HG03469 (cell line): Measurements from ENCODE around the gene SMPDL3B.

Experiments used
- ATAC-seq: cut with Tn5 transposase; IDR thresholded peaks from one replicate; pipeline ENCODE4 v1.9.1; 2021; ENCODE audit warnings: mild to moderate bottlenecking, moderate library complexity, moderate number of reproducible peaks; ENCODE audit not compliant: unreplicated experiment

SMPDL3B gene, protein sequence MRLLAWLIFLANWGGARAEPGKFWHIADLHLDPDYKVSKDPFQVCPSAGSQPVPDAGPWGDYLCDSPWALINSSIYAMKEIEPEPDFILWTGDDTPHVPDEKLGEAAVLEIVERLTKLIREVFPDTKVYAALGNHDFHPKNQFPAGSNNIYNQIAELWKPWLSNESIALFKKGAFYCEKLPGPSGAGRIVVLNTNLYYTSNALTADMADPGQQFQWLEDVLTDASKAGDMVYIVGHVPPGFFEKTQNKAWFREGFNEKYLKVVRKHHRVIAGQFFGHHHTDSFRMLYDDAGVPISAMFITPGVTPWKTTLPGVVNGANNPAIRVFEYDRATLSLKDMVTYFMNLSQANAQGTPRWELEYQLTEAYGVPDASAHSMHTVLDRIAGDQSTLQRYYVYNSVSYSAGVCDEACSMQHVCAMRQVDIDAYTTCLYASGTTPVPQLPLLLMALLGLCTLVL

DNA sequence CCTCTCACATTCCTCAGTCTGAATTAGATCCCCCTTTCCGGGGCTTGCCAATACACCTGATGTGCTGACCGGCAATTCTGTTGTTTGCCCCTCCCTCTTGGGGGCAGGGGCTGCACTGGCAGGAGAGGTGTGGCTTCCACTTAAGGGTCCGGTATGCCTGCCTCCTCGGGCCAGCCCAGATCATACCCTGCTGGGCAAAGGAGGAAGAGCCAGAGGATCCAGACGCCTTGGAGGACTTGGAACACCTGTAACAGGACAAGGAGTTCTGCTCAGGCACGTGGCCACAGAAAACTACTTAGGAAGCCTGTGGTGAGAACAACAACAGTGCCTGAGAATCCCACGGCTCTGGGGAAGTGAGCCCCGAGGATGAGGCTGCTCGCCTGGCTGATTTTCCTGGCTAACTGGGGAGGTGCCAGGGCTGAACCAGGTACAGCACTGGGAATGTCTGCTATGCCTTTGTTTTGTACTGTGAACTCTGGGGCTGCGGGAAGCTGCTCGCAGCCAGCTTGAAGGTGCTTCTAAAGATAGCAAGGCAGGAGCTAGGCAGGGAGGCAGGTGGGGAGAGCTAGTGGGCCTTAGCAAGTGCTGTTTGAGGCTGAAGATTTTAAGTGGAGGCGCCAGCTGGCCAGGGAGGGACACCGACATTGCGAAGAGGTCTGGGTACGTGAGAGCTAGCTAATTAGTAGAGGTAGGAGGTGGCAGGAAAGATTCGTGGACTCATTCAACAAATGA lies at the start of gene SMPDL3B:
Gene SMPDL3B (plus strand): TSS at position 183 of the 732 bp plus-strand sequence. CDS start 184 bp downstream, at position 367.
- ATAC-seq: no peak

DNA sequence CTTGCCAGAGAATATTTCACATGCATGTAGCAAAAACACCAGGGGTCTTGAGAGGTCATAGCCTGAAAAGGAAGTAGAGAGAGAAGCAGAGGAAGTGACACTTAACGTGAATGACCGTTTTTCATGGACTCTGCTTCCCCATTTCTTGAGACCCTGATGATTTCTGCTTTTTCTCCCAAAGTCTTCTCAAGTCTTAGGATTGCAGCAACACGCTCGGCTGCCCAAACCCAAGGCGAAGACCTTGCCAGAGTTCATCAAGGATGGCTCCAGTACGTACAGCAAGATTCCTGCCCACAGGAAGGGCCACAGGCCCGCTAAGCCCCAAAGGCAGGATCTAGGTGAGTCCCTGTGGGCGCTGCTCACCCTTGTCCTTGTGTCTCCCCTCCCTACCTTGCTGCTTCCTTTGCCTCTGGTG lies 49.7 kb upstream of the SMPDL3B start:
- ATAC-seq: no peak

DNA sequence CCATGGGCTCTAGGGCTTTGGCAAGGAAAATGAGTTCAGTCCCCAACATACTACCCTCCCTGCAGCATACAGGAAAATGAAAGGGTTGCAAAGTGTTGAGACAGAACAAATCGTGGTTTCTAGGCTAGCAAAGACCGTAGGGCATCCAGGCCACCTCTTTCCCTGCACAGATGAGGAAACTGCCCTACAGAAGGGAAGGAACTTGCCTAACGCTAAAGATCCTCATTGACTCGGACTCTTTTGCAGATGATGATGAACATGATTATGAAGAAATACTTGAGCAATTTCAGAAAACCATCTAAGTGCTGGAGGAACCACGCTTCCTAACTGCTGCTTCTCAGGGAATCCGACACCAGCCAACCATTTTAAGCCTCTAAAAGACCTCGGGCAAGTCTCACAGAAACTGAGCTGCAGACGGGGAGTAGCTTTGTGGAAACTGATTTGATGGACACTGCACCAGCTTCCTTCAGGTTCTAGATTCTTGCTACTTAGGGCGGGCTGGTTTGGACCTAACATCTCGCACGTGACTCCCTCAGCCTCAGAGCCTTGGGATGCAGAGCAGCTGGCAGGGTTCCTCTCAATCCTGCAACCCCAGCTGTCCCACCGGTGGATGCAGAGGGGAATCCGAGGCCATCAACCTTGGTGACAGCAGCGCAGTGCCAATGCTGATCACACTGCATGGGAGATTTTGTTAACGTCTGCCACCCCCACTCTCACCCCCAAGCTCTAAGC lies 49.0 kb upstream of the SMPDL3B start:
- ATAC-seq: no peak

DNA sequence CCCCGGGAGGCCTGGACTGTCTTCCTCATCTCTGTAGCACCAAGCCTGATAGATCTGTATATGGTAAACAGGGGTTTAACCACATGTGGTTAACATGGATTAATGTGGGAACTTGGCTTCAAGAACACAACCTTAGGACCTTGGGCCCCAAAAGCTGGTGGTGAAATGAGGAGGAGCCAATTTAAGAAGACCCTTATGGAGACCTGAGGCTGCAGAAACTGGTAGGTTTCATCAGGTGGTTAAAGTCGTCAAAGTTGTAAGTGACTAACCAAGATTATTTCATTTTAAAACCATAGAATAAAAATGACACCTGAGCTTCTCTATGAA lies 48.5 kb upstream of the SMPDL3B start:
- ATAC-seq: no peak

DNA sequence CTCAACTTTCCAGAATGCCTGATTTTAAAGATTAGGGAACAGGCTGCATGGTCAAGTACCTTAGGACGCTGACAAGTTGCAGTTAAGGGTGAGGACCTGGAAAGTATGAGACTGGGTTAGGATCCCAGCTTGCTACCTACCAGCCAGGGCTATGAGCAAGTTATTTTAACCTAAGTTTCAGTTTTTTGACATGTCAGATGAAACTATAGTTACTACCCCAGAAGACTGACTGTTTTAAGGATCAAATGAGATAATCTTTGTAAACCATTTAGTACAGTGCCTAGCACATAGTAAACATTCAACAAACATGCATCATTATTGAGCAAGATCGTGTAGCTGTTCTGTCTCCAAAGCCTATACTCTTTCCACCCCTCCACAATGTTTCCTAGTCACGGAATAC lies 48.1 kb upstream of the SMPDL3B start:
- ATAC-seq: no peak

DNA sequence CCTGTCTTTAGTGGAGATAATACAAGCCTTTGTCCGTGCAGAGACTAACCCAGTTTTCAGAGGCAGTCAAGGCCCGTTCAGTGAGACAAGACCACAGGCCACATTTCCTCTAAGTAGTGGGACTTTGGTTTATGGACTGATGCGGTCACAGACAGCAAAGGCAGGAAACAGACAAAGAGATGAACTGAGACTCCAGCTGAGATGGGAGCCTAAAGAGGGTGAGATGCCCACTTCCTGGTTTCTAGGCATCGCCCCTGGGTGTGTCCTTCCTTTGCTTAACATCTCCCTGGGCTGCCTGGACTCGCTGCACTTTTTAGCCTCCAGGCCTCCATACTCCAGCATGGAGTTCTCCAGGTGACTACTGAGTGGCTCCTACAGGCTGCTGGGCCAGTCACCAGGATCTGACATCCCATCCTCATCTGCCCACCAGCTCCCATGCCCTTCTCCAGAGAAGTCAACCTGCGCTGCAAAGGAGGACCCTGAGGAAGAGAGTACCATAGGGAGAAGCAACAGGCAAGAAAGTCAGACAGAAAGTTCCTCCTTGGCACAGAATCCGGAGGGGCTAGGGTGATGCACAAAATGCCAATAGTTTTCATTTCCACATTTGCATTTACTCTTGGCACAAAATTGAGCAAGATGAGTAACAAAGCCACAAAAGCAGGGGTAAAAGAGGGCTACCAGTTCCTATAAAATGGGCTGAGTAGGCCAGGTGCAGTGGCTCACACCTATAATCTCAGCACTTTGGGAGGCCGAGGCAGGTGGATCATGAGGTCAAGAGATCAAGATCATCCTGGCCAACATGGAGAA lies 47.4 kb upstream of the SMPDL3B start:
- no peak for ATAC-seq

DNA sequence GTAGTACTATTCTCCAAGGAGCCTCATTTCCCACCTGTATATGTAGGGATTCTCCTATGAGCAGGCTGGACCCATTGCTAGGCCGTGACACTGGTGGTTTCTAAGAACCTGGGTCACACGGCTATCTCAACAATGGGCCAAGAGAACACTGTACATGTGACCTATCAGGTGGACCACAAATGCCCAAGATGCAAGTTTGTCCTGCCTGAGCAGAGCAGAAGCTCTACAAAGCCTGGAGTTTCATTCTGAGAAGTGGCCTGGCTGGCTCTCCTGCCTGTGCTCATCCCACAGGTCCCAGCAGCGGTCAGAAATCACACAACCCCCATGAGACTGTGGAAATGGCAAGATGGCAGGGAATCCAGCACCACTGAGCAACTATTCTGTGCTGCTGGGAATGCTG lies 45.3 kb upstream of the SMPDL3B start:
- ATAC-seq: no peak

DNA sequence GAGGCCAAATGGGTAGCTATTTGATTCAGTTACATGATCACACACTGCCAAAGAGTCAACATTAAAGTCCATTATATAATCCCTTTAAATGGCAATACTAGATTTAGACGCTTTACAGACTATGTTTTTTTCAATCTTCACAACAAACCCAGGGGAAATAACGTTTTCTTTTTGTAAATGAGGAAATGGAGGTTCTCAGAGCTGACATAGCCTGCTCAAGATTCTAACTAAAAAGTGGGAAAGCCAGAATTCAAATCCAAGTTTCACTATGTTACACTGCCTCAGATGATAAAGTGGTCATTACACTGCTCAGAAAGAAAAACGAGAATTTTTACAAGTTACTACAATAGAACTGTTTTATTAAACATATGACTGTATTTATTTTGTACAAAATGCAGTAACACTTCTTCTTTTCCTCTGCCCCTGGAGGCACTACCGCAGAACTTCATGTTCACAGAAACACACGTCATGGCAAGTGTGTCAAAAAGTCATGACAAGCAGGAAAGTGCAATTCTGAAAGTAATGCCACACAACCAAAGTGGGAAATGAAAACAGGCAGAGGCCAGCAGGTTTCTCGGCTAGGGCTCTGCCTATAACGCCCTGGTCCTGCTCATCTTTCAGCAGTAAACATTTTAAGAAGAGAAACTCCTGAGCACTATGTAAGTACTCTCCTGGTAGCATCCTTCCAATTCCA lies 43.5 kb upstream of the SMPDL3B start:
- ATAC-seq: no peak

DNA sequence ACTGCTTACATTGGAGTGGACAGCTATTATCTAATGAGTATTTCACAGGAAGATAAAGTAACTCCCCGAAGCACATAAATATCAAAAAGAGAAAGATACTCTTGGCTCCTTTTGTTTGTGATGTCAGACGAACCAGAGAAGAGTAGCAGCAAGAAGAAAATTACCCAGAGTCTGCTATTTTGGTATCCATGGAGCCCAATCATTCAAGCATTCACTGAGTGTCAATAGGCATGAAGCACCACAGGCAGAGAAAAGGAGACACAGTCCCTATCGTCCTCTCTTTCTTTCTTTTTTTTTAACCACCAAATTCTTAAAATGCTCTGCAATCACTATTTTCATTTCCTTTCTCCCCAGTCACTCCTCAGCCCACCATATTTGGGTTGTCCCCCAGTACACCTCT lies 40.3 kb upstream of the SMPDL3B start:
- ATAC-seq: no peak

DNA sequence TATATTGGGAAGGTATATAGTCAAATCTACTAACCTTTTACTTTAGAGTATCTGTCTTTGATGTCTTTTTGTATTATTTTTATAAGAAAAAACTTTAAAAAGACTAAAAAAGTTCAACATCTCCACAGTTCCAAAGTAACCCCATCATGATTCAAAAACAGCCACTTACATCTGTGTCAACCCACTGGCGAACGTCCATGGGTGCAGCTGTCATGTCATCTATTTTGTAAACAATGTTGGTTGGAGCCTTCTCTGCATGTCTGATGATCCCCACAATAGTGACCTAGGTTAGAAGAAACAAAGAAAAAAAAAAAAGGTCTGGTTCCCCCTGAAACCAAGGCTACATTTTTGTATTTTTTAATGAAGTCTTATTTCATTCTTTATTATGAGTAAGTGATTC lies 28.0 kb upstream of the SMPDL3B start:
- ATAC-seq: no peak

DNA sequence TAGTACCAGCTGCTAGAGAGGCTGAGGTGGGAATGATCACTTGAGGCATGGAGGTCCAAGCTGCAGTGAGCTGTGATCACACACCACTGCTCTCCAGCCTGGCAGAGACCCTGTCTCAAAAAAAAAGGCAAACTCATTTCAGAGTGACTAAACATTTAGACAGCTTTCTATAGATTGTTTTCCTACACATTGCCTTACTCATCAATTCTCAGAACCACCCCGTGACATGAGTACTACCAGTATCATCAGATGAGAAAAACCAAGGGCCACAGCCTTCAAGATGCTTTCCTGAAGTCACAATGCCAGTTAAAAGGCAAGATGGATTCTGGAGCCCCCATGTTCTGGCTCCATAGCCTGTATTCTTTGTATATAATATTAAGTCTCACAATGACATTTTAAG lies 22.4 kb upstream of the SMPDL3B start:
- no peak for ATAC-seq

DNA sequence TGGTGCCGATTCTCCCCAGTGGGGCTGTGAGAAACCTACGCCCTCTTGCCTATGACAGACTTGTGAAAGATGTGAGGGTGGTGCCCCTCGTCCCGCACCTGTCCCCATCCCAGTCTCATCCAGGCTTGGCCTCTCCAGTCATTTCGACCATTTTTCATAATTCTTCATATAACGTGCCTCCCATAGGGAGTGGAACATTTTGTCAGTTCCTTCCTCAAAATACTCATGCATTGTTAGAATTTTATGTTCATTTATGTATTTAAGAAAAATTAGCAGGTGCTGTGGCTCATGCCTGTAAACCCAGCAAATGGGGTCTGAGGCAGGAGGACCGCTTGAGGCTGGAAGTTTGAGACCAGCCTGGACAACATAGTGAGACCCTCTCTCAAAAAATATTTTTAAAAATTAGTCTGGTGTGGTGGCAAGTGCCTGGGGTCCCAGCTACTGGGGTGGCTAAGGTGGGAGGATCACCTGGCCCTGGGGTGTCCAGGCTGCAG lies 19.7 kb upstream of the SMPDL3B start:
- ATAC-seq: no peak

DNA sequence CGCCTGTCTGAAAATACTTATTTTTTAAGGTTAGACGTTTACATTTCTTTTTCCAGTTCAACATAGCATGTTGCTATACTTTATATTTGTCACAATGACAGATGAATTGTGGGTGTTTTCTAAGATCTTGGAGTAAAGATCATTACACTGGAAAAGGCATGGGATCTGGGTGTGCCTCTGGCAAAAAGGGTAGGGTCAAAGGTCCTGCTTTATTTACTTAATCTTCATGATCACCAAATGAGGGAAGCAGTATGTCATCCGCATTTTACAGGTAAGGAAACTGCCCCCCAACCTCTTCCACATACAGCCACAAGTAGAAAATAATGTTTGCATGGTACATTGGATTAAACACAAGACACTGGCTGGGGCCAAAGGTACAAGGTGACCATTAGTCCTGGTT lies 12.5 kb upstream of the SMPDL3B start:
- ATAC-seq: no peak

DNA sequence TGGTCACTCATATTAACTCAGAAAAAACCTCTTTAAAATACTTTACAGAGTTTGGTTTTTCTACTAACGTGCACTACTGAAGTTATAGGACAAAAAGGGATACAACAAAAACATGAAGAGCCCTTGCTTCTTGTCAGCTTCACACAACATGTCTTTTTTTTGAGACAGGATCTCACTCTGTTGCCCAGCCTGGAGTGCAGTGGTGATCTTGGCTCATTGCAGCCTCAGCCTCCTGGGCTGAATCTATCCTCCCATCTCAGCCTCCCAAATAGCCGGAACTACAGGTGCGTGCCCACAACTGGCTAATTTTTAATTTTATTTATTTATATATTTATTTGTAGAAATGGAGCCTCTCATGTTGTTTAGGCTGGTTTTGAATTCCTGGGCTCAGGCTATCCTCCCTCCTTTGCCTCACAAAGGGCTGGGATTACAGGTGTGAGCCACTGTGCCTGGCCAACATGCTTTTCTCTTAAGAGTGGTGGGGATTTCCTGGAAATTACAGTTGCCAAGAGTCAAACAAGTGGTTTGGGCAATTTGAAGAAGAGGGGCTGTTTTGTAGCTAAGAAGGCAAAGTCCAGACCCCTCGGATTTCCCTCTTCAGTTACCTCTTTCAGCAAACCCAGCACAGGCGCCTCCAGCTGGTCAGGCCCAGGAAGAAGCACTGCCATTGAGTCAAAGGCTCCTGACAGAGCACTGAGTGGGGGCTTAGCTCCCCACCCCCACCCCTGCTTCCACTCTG lies 6.4 kb upstream of the SMPDL3B start:
- ATAC-seq: no peak

DNA sequence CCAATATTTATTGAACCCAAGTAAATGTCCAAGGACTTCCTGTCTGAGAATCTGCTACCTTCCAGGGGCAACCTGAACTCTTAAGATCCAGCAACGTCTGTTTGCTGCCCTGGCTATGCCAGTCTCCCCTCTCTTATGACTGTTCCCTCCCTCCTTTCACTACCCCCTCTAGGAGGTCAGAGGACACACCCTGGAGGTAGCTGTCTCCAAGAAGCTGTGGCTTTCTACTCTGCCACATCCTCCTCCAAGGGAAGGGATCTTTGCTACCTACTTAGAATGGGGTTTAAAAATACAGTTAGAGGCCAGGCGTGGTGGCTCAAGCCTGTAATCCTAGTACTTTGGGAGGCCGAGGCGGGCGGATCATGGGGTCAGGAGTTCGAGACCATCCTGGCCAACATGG lies 3.6 kb upstream of the SMPDL3B start:
- ATAC-seq: no peak

DNA sequence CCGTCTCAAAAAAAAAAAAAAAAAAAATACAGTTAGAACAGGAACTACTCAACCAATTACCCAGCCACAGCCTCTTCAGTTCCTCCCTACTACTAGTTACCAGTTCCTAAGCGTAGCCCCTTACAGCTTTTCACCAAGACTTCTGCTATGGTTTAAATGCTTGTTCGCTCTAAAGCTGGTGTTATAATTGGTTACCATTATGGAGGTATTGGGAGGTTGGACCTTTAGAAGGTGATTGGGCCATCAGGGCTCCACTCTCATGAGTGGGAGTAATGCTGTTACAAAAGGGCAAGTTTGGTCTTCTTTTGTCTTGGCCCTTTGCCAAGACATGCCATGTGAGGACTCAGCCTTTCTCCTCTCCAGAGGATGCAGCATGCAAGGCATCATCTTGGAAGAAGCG lies 3.0 kb upstream of the SMPDL3B start:
- no peak for ATAC-seq

DNA sequence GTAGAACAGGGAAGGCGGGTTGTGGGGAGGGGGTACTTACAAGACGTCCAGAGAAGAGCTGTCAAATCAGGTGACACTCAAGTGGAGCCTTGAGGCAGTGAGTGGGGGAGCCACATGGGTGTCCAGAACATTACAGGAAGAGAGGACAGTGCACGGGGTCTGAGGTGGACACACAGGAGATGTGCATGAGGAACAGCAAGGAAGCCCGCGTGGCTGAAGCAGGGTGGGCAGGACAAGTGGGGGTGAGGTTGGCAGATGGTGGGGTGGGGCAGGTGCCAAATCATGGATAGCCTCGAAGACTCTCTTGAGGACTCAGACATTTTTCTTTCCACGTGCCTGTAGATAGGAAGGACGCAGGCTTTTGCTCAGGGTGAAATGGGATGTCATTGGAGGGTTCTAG lies 921 bp downstream of the SMPDL3B start:
- ATAC-seq: no peak

DNA sequence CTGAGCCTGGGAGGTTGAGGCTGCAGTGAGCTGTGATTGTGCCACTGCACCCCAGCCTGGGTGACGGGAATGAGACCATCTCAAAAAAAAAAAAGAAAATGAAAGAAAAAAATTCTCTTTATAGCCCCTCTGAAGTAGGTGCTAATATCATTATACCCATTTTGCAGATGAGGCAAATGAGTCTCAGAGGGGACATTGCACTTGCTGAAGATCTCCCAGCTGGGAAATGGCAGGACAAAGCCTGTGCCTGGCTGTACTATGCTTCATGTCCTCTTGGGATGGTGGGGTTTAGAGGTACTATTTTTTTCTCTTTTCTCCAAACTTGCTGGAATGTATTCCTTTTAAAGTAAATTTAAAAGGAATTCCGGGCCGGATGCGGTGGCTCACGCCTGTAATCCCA lies 1.6 kb downstream of the SMPDL3B start:
- ATAC-seq: no peak

DNA sequence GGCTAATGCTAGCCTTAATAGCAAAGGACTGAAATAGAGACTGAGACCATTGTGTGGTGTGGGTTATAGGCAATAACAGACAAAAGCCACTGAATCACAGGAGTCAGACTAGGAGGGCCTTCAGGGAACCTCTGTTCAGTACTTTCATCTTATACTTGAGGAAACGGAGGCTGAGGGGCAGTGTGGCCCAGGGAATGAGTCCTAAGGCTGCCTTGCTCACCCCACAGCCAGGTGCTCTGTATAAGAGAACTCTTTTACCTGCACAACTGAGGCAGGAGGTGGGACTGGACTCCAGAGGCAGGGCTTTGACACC lies 2.7 kb downstream of the SMPDL3B start:
- no peak for ATAC-seq

DNA sequence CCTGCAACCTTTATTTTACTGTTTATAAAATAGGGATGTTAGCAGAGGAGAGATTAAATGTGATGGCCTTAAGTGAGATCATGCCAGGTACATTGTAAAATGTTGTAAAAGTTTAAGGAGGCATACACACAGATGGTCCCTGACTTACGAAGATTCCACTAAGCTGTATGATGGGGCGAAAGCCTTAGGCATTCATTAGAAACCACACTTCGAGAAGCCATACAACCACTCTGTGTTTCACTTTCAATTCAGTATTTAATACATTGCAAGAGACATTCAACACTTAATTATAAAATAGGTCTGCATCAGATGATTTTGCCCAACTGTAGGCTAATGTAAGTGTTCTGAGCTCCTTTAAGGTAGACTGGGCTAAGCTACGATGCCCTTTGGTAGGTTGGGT lies 3.7 kb downstream of the SMPDL3B start:
- ATAC-seq: no peak
